OCI-LY7 (cell line): Measurements from ENCODE around the gene MADD. TPM values are rescaled to one million over a fixed set of nuclear protein-coding genes. Genes with fewer than 3 reads are reported as not detected.

Source experiments
- BruUV-seq: library from RNA; stranded (reverse); fragments of 400-500 nt; replicated peaks from 2 replicates; lab custom pipeline; 2021; lab: Mats Ljungman, UMichigan
- CTCF ChIA-PET: fragments of 300-600 bp; sonication (Branson Sonifier 250); formaldehyde crosslinking; loops from one replicate; lab custom pipeline; 2022; ENCODE audit warnings: antibody characterized with exemption; ENCODE audit not compliant: unreplicated experiment; lab: Charles Lee
- POLR2A ChIA-PET: fragments of 300-600 bp; sonication (Branson Sonifier 250); formaldehyde crosslinking; loops from one replicate; lab custom pipeline; 2022; ENCODE audit warnings: antibody characterized with exemption; lab: Charles Lee
- DNase-seq: peaks from one replicate; pipeline ENCODE4 v3.0.0-alpha.2; 2015; ENCODE audit warnings: low spot score
- H2AFZ ChIP-seq: fragments of 200-600 bp; sonication (generic), shearing (Covaris generic); 2 replicates; pipeline ENCODE4 v1.6.1; 2014; ENCODE audit warnings: mild to moderate bottlenecking, antibody characterized with exemption, low read length, moderate library complexity
- H3K27ac ChIP-seq: fragments of 200-600 bp; sonication (generic); 2 replicates; pipeline ENCODE4 v1.5.1; 2014; ENCODE audit warnings: mixed run types, low read depth, mild to moderate bottlenecking, moderate library complexity, low read length, inconsistent platforms; ENCODE audit not compliant: poor library complexity, severe bottlenecking
- H3K36me3 ChIP-seq: fragments of 200-600 bp; sonication (generic); 2 replicates; pipeline ENCODE4 v1.6.1; 2014; ENCODE audit warnings: mild to moderate bottlenecking, antibody characterized with exemption, low read length, moderate library complexity, mixed read lengths; ENCODE audit not compliant: insufficient read depth
- H3K4me1 ChIP-seq: fragments of 200-600 bp; sonication (generic); 2 replicates; pipeline ENCODE4 v1.5.1; 2014; ENCODE audit warnings: mild to moderate bottlenecking, low read length; ENCODE audit not compliant: insufficient read depth, poor library complexity, severe bottlenecking
- H3K4me2 ChIP-seq: fragments of 200-600 bp; sonication (generic); 2 replicates; pipeline ENCODE4 v1.6.1; 2014; ENCODE audit warnings: mild to moderate bottlenecking, low read length
- H3K4me3 ChIP-seq: fragments of 200-600 bp; sonication (generic); 2 replicates; pipeline ENCODE4 v1.5.1; 2014; ENCODE audit warnings: mild to moderate bottlenecking, low read depth, low read length; ENCODE audit not compliant: poor library complexity, severe bottlenecking
- H3K79me2 ChIP-seq: fragments of 200-600 bp; sonication (generic); 2 replicates; pipeline ENCODE4 v1.6.1; 2016; ENCODE audit warnings: low read depth, mild to moderate bottlenecking, low read length, moderate library complexity, mixed read lengths; ENCODE audit not compliant: insufficient read depth
- H3K9me2 ChIP-seq: fragments of 200-600 bp; sonication (generic); 2 replicates; pipeline ENCODE4 v1.6.1; 2016; ENCODE audit warnings: mild to moderate bottlenecking, low read length, mixed read lengths; ENCODE audit not compliant: insufficient read depth
- H3K9me3 ChIP-seq: fragments of 200-600 bp; sonication (generic); 2 replicates; pipeline ENCODE4 v1.6.1; 2014; ENCODE audit warnings: mild to moderate bottlenecking, mixed run types, low read length, mixed read lengths
- H4K20me1 ChIP-seq: fragments of 200-600 bp; sonication (generic); 2 replicates; pipeline ENCODE4 v1.6.1; 2014; ENCODE audit warnings: mild to moderate bottlenecking, antibody characterized with exemption, low read length, moderate library complexity, mixed read lengths; ENCODE audit not compliant: insufficient read depth
- CTCF ChIP-seq: fragments of 200-600 bp; sonication (generic); conservative IDR thresholded peaks from 2 replicates; pipeline ENCODE4 v1.5.1; 2014; ENCODE audit warnings: mild to moderate bottlenecking, antibody characterized with exemption, low read length, moderate library complexity, mixed read lengths
- EZH2phosphoT487 ChIP-seq: fragments of 200-600 bp; sonication (generic); IDR thresholded peaks from 2 replicates; pipeline ENCODE4 v1.6.1; 2018; ENCODE audit warnings: low read depth, borderline replicate concordance, mild to moderate bottlenecking, mixed run types, antibody characterized with exemption, low read length, moderate library complexity, mixed read lengths
- intact Hi-C: fragments of 100-400 bp; cut with micrococcal nuclease; formaldehyde crosslinking; loops from one replicate; pipeline ENCODE4 v1.10.0; 2022; ENCODE audit not compliant: unreplicated experiment
- total RNA-seq, 2 experiments: library from RNA; depleted of rRNA in 1 of 2; stranded (reverse); fragments of >200 nt in 1 of 2; shearing (Covaris generic) in 1 of 2; gene quantifications; 2 replicates each; pipeline ENCODE4 v1.2.3, GENCODE V29; 2014 to 2022

MADD gene
- total RNA-seq, 2 experiments from 2014 or later, result 32.1 to 47.8 TPM

GRCh38 chr11:47222696-47223095 is 47.2 kb upstream of the MADD start:
- H3K79me2 ChIP-seq, result no peaks in the 10 kb centered on the region
- no peak for TF ChIP-seq CTCF
- no peak for TF ChIP-seq EZH2phosphoT487
- H2AFZ ChIP-seq, result no peak overlapping the region
- ChIA-PET CTCF (no interaction called here), POLR2A (no interaction called here)
- peaks cover 5% of the 10 kb centered on the region; the same call in 1 of the 2 replicates for H3K9me3 ChIP-seq
- H3K4me2 ChIP-seq, result no peak overlapping the region
- no peak for DNase-seq
- peaks cover 10% of the 10 kb centered on the region for H3K36me3 ChIP-seq
- peaks cover 34% of the 10 kb centered on the region for H3K4me1 ChIP-seq
- H3K9me2 ChIP-seq, result no peaks in the 10 kb centered on the region
- BruUV-seq, result no TSS peak
- H3K4me3 ChIP-seq, result no peak overlapping the region
- intact Hi-C loops, result no loop called here
- no peaks in the 10 kb centered on the region for H4K20me1 ChIP-seq
- H3K27ac ChIP-seq, result no peak overlapping the region

GRCh38 chr11:47225552-47226400 is 44.2 kb upstream of the MADD start:
- ChIA-PET CTCF (interaction anchor here (1.1 kb wide), 1 partner anchor 54 kb away, joined by 5 read pairs; no protein-coding TSS in a partner anchor), POLR2A (interaction anchor here (0.6 kb wide), 1 partner anchor 12 kb away, joined by 3 read pairs; no protein-coding TSS in a partner anchor)
- H3K36me3 ChIP-seq, result peaks cover 5% of the 10 kb centered on the region; the same call in 1 of the 2 replicates
- H3K9me3 ChIP-seq, result no peaks in the 10 kb centered on the region
- no peak overlapping the region for H3K4me2 ChIP-seq
- no peak overlapping the region for H2AFZ ChIP-seq
- H3K4me1 ChIP-seq, result peaks cover 5% of the 10 kb centered on the region
- no peaks in the 10 kb centered on the region for H3K79me2 ChIP-seq
- intact Hi-C loops, result no loop called here
- no peak for DNase-seq
- BruUV-seq, result no TSS peak
- H3K9me2 ChIP-seq, result no peaks in the 10 kb centered on the region
- H3K4me3 ChIP-seq, result no peak overlapping the region
- H3K27ac ChIP-seq, result no peak overlapping the region
- TF ChIP-seq EZH2phosphoT487 (no peak), CTCF (no peak)
- no peaks in the 10 kb centered on the region for H4K20me1 ChIP-seq

- Histone ChIP-seq H3K4me2 (no peak overlapping the region), H3K36me3 (no peaks in the 10 kb centered on the region), H3K4me1 (peaks cover 8% of the 10 kb centered on the region), H3K9me2 (no peaks in the 10 kb centered on the region), H3K79me2 (no peaks in the 10 kb centered on the region), H3K9me3 (no peaks in the 10 kb centered on the region), H3K27ac (no peak overlapping the region), H3K4me3 (no peak overlapping the region), H4K20me1 (no peaks in the 10 kb centered on the region), H2AFZ (no peak overlapping the region)
- CTCF ChIA-PET, result interaction anchor here (1.1 kb wide), 1 partner anchor 20 kb away, joined by 3 read pairs; the partner anchor contains the start of gene ACP2
- POLR2A ChIA-PET, result interaction anchor here (0.6 to 0.7 kb wide), 3 partner anchors 75 to 1154 kb away, joined by 3 read pairs; no protein-coding TSS in a partner anchor
- no peak for TF ChIP-seq EZH2phosphoT487
- TF ChIP-seq CTCF, result no peak
- intact Hi-C loops, result no loop called here
- no peak for DNase-seq
- BruUV-seq, result no TSS peak
Measured at GRCh38 chr11:47229161-47229560, 40.8 kb upstream of the MADD start.
